H1 (cell line): ENCODE measurements around the gene MEI1. TPM values are rescaled to one million over a fixed set of nuclear protein-coding genes. Genes with fewer than 3 reads are reported as not detected.

Source experiments
- CTCF ChIA-PET: fragments of 300-600 bp; sonication (Branson Sonifier 250); formaldehyde crosslinking; loops from one replicate; lab custom pipeline; 2021; ENCODE audit not compliant: partially characterized antibody; lab: Charles Lee
- POLR2A ChIA-PET: fragments of 300-600 bp; sonication (Branson Sonifier 250); formaldehyde crosslinking; loops from one replicate; lab custom pipeline; 2021; ENCODE audit warnings: inconsistent platforms; ENCODE audit not compliant: partially characterized antibody; lab: Charles Lee
- DNase-seq, 2 experiments: peaks; one replicate each; pipeline versions ENCODE4 v3.0.0 to v3.0.0-alpha.2; 2010 to 2022; ENCODE audit warnings: low spot score in 2 of 2, low read depth in 1 of 2, mixed read lengths in 1 of 2
- FAIRE-seq: peaks from 2 replicates; lab custom pipeline; 2011; peaks lifted over from hg19 to GRCh38; lab: Jason Lieb, UNC
- H2AFZ ChIP-seq: 2 replicates; pipeline ENCODE4 v1.8.1; 2012; ENCODE audit warnings: low read length, inconsistent platforms
- H2AK5ac ChIP-seq: 2 replicates; pipeline ENCODE4 v1.6.1; 2013; ENCODE audit warnings: low read depth, low read length
- H2BK120ac ChIP-seq: replicated peaks from 2 replicates; pipeline ENCODE3; 2013; ENCODE audit warnings: low read depth, low read length, inconsistent platforms
- H2BK12ac ChIP-seq: 2 replicates; pipeline ENCODE4 v1.6.1; 2013; ENCODE audit warnings: low read depth, low read length
- H2BK15ac ChIP-seq: 2 replicates; pipeline ENCODE4 v1.6.1; 2013; ENCODE audit warnings: low read length
- H2BK20ac ChIP-seq: 2 replicates; pipeline ENCODE4 v1.6.1; 2013; ENCODE audit warnings: low read length
- H2BK5ac ChIP-seq: 2 replicates; pipeline ENCODE4 v1.6.1; 2013; ENCODE audit warnings: low read depth, low read length
- H3K14ac ChIP-seq: 2 replicates; pipeline ENCODE4 v1.6.1; 2013; ENCODE audit warnings: inconsistent platforms; ENCODE audit not compliant: insufficient read length
- H3K18ac ChIP-seq: 2 replicates; pipeline ENCODE4 v1.6.1; 2013; ENCODE audit warnings: low read length; ENCODE audit errors: extremely low read depth
- H3K23ac ChIP-seq: 2 replicates; pipeline ENCODE4 v1.6.1; 2013; ENCODE audit warnings: inconsistent platforms; ENCODE audit not compliant: insufficient read length
- H3K23me2 ChIP-seq: 2 replicates; pipeline ENCODE4 v1.6.1; 2013; ENCODE audit warnings: low read depth, low read length
- H3K27ac ChIP-seq: 2 replicates; pipeline ENCODE4 v1.6.1; 2011; ENCODE audit warnings: low read depth, low read length, inconsistent platforms
- H3K27me3 ChIP-seq, 4 experiments: replicated peaks in 1 of 4; 1 replicate in 1 of 4; 2 replicates in 3 of 4; pipeline versions ENCODE4 v1.6.1 to v1.8.1; 2011 to 2013; ENCODE audit warnings: low read length in 3 of 4, mild to moderate bottlenecking in 3 of 4, inconsistent platforms in 2 of 4, mixed read lengths in 2 of 4, moderate library complexity in 1 of 4; ENCODE audit not compliant: control insufficient read depth in 3 of 4, insufficient read depth in 3 of 4; ENCODE audit errors: extremely low read depth in 1 of 4
- H3K36me3 ChIP-seq, 4 experiments: 2 replicates each; pipeline versions ENCODE4 v1.6.1 to v1.8.1; 2011 to 2013; ENCODE audit warnings: mild to moderate bottlenecking in 4 of 4, low read length in 3 of 4, moderate library complexity in 2 of 4, control low read depth in 1 of 4, inconsistent platforms in 1 of 4; ENCODE audit not compliant: insufficient read depth in 4 of 4, control insufficient read depth in 2 of 4
- H3K4ac ChIP-seq: replicated peaks from 2 replicates; pipeline ENCODE3; 2013; ENCODE audit warnings: low read length, low read depth, mixed read lengths, inconsistent platforms; ENCODE audit not compliant: insufficient read length
- H3K4me1 ChIP-seq, 4 experiments: replicated peaks in 1 of 4; 1 replicate in 1 of 4; 2 replicates in 3 of 4; pipeline versions ENCODE4 v1.6.1 to v1.8.1; 2011 to 2013; ENCODE audit warnings: low read length in 3 of 4, inconsistent platforms in 2 of 4, mixed read lengths in 1 of 4; ENCODE audit not compliant: insufficient read depth in 4 of 4, control insufficient read depth in 3 of 4
- H3K4me2 ChIP-seq, 2 experiments: 2 replicates each; pipeline versions ENCODE4 v1.6.1 to v1.8.1; 2011 to 2013; ENCODE audit warnings: low read depth in 2 of 2, low read length in 2 of 2, control low read depth in 1 of 2, inconsistent platforms in 1 of 2, mild to moderate bottlenecking in 1 of 2; ENCODE audit not compliant: insufficient read depth in 1 of 2
- H3K4me3 ChIP-seq, 4 experiments: fragments of 200-600, 300-600 bp in 1 of 4; sonication (generic), shearing (Covaris generic), sonication (Bioruptor Twin) in 1 of 4; 2 replicates each; pipeline versions ENCODE4 v1.5.1 to v1.8.1; 2011 to 2016; ENCODE audit warnings: low read length in 4 of 4, low read depth in 3 of 4, control low read depth in 2 of 4, inconsistent platforms in 2 of 4, mild to moderate bottlenecking in 2 of 4, mixed read lengths in 1 of 4, moderate library complexity in 1 of 4; ENCODE audit not compliant: insufficient read depth in 2 of 4; ENCODE audit errors: extremely low read depth in 1 of 4
- H3K56ac ChIP-seq: replicated peaks from 2 replicates; pipeline ENCODE3; 2013; ENCODE audit warnings: low read depth, mild to moderate bottlenecking, mixed read lengths, low read length, inconsistent platforms; ENCODE audit not compliant: insufficient read length
- H3K79me1 ChIP-seq: 2 replicates; pipeline ENCODE4 v1.6.1; 2013; ENCODE audit warnings: low read depth, low read length, control low read depth
- H3K79me2 ChIP-seq, 2 experiments: 2 replicates each; pipeline versions ENCODE4 v1.6.1 to v1.8.1; 2012 to 2013; ENCODE audit warnings: low read length in 2 of 2, mild to moderate bottlenecking in 2 of 2, inconsistent platforms in 1 of 2; ENCODE audit not compliant: insufficient read depth in 2 of 2, control insufficient read depth in 1 of 2
- H3K9ac ChIP-seq, 4 experiments: replicated peaks in 1 of 4; 1 replicate in 1 of 4; 2 replicates in 3 of 4; pipeline versions ENCODE4 v1.6.1 to v1.8.1; 2011 to 2013; ENCODE audit warnings: low read depth in 3 of 4, low read length in 3 of 4, control low read depth in 2 of 4, mild to moderate bottlenecking in 2 of 4, moderate library complexity in 2 of 4, inconsistent platforms in 1 of 4; ENCODE audit errors: extremely low read depth in 1 of 4
- H3K9me3 ChIP-seq, 2 experiments: 2 replicates each; pipeline versions ENCODE4 v1.6.1 to v1.8.1; 2012 to 2013; ENCODE audit warnings: mild to moderate bottlenecking in 2 of 2, moderate library complexity in 2 of 2, control low read depth in 1 of 2, inconsistent platforms in 1 of 2, low read depth in 1 of 2, low read length in 1 of 2, mixed read lengths in 1 of 2; ENCODE audit not compliant: insufficient read depth in 2 of 2
- H4K20me1 ChIP-seq, 2 experiments: replicated peaks in 1 of 2; 2 replicates each; pipeline versions ENCODE3 to v1.8.1; 2011 to 2013; ENCODE audit warnings: inconsistent platforms in 2 of 2, low read length in 2 of 2, mild to moderate bottlenecking in 1 of 2; ENCODE audit not compliant: insufficient read depth in 2 of 2, control insufficient read depth in 1 of 2
- H4K5ac ChIP-seq: 2 replicates; pipeline ENCODE4 v1.6.1; 2013; ENCODE audit warnings: low read length, low read depth, mixed read lengths, inconsistent platforms; ENCODE audit not compliant: insufficient read length
- H4K8ac ChIP-seq: 2 replicates; pipeline ENCODE4 v1.8.0; 2013; ENCODE audit warnings: mild to moderate bottlenecking, moderate library complexity, low read length, inconsistent platforms; ENCODE audit not compliant: insufficient read depth; ENCODE audit errors: extremely low read depth
- H4K91ac ChIP-seq: replicated peaks from 2 replicates; pipeline ENCODE3; 2013; ENCODE audit warnings: low read length, mixed read lengths, inconsistent platforms; ENCODE audit not compliant: insufficient read length
- ASH2L ChIP-seq: fragments of 200-600, 300-600 bp; sonication (generic); IDR thresholded peaks from one replicate; pipeline ENCODE4 v1.7.1; 2017; ENCODE audit warnings: low read length
- CHD2 ChIP-seq: IDR thresholded peaks from 2 replicates; pipeline ENCODE4 v1.6.1; 2012; ENCODE audit warnings: low read length, improper control_type of control experiment
- CREB1 ChIP-seq: IDR thresholded peaks from 2 replicates; pipeline ENCODE4 v1.6.1; 2012; ENCODE audit warnings: inconsistent platforms
- CTBP2 ChIP-seq: IDR thresholded peaks from 2 replicates; pipeline ENCODE4 v1.7.0; 2011; ENCODE audit warnings: borderline replicate concordance, mild to moderate bottlenecking, moderate library complexity, mixed read lengths, low read length; ENCODE audit not compliant: insufficient read depth, insufficient read length
- EGR1 ChIP-seq: IDR thresholded peaks from 2 replicates; pipeline ENCODE4 v1.6.1; 2011; ENCODE audit warnings: low read depth, low read length, borderline replicate concordance
- EP300 ChIP-seq, 2 experiments: IDR thresholded peaks; 1 replicate in 1 of 2; 2 replicates in 1 of 2; pipeline ENCODE4 v1.6.1; 2011 to 2012; ENCODE audit warnings: low read depth in 2 of 2, low read length in 2 of 2, mild to moderate bottlenecking in 2 of 2, borderline replicate concordance in 1 of 2, inconsistent platforms in 1 of 2, moderate library complexity in 1 of 2
- JUN ChIP-seq: IDR thresholded peaks from 2 replicates; pipeline ENCODE4 v1.6.1; 2011; ENCODE audit warnings: low read depth, mild to moderate bottlenecking, improper control_type of control experiment, low read length
- JUND ChIP-seq: IDR thresholded peaks from 2 replicates; pipeline ENCODE4 v1.6.1; 2011; ENCODE audit warnings: mild to moderate bottlenecking, improper control_type of control experiment, low read length
- MAFK ChIP-seq: IDR thresholded peaks from 2 replicates; pipeline ENCODE4 v1.6.1; 2012; ENCODE audit warnings: low read depth, mild to moderate bottlenecking, improper control_type of control experiment, low read length
- NRF1 ChIP-seq: IDR thresholded peaks from 2 replicates; pipeline ENCODE4 v1.6.1; 2011; ENCODE audit warnings: mild to moderate bottlenecking, low read depth, low read length, improper control_type of control experiment
- POLR2A ChIP-seq, 2 experiments: IDR thresholded peaks; 1 replicate in 1 of 2; 2 replicates in 1 of 2; pipeline ENCODE4 v1.6.1; 2011; ENCODE audit warnings: low read depth in 2 of 2, low read length in 2 of 2, mild to moderate bottlenecking in 2 of 2; ENCODE audit errors: control extremely low read depth in 1 of 2
- POLR2AphosphoS5 ChIP-seq: IDR thresholded peaks from 2 replicates; pipeline ENCODE4 v1.6.1; 2011; ENCODE audit warnings: low read depth, low read length
- SP2 ChIP-seq: IDR thresholded peaks from 2 replicates; pipeline ENCODE4 v1.6.1; 2012; ENCODE audit warnings: mild to moderate bottlenecking, low read length, inconsistent platforms
- TCF12 ChIP-seq: IDR thresholded peaks from 2 replicates; pipeline ENCODE4 v1.6.1; 2011; ENCODE audit warnings: low read depth, mild to moderate bottlenecking, low read length
- USF2 ChIP-seq: IDR thresholded peaks from 2 replicates; pipeline ENCODE4 v1.6.1; 2011; ENCODE audit warnings: low read length, improper control_type of control experiment
- WGBS, 2 experiments: shearing (Covaris generic) in 1 of 2; methylation state at CpG; one replicate each; pipeline versions ENCODE4 v1.1.6 to v1.1.7; 2013 to 2015; ENCODE audit warnings: low lambda C conversion rate in 2 of 2, mixed read lengths in 2 of 2, inconsistent platforms in 1 of 2, low coverage in 1 of 2, missing lambda C conversion rate in 1 of 2; ENCODE audit not compliant: insufficient replicate concordance in 2 of 2, insufficient coverage in 1 of 2, insufficient read length in 1 of 2; ENCODE audit errors: extremely low coverage in 1 of 2, missing lambda C conversion rate in 1 of 2; 5-methylcytosine and 5-hydroxymethylcytosine counted together
- polyA plus RNA-seq, 7 experiments: library from polyadenylated mRNA; depleted of rRNA in 3 of 7; stranded (reverse) in 5 of 7; unstranded in 2 of 7; fragments of >200 nt in 5 of 7; fragments of 200-250 nt in 2 of 7; gene quantifications; 1 replicate in 5 of 7; 2 replicates in 1 of 7; 4 replicates in 1 of 7; pipeline versions ENCODE4 v1.2.1 to v1.2.3, GENCODE V29; 2011 to 2013; ENCODE audit warnings: missing spikeins in 2 of 7, mixed read lengths in 2 of 7
- total RNA-seq: library from RNA; stranded (reverse); fragmentation: NEBNext Ultra II Directional; extraction: Animal tissue kit (Norgen Biotek cat#: 25700); gene quantifications from 2 replicates; pipeline ENCODE4 v1.2.1, GENCODE V29; 2021

MEI1 gene
- total and polyA plus RNA-seq, 2 of the 8 experiments (the other 6 are each of a cell fraction or from before 2014, with no cell fraction given) = 0.27 to 0.54 TPM

GRCh38 chr22:41683616-41684015 is 15.7 kb upstream of the MEI1 start:
- Histone ChIP-seq H3K23me2 (peaks cover 9% of the 10 kb centered on the region), H2BK120ac (no peak overlapping the region), H3K79me1 (peaks cover 6% of the 10 kb centered on the region; the same call in 1 of the 2 replicates), H4K20me1 (peaks cover 0 to 11% of the 10 kb centered on the region in 2 experiments), H3K4me2 (no peak overlapping the region; a peak in 1 of 4 replicates), H4K5ac (no peak overlapping the region), H3K14ac (no peak overlapping the region), H3K4me1 (peaks cover 0 to 3% (median 2%) of the 10 kb centered on the region in 4 experiments; a peak in 5 of 7 replicates), H2BK12ac (no peak overlapping the region), H2AFZ (no peak overlapping the region), H4K91ac (no peak overlapping the region), H2BK15ac (no peak overlapping the region), H3K9me3 (no peaks in the 10 kb centered on the region), H3K18ac (no peak overlapping the region), H3K79me2 (peaks cover 15 to 85% of the 10 kb centered on the region in 2 experiments), H3K4me3 (no peak overlapping the region), H2AK5ac (no peak overlapping the region), H3K27me3 (no peaks in the 10 kb centered on the region), H3K36me3 (peaks cover under 1 to 20% (median 11%) of the 10 kb centered on the region in 4 experiments; a peak in 7 of 8 replicates), H3K4ac (no peak overlapping the region), H3K56ac (no peak overlapping the region), H4K8ac (no peak overlapping the region), H2BK5ac (no peak overlapping the region), H3K27ac (no peak overlapping the region), H3K23ac (no peak overlapping the region), H2BK20ac (no peak overlapping the region), H3K9ac (no peak overlapping the region)
- 86% methylated on average over 3 of the region's 3 CpGs; no CpG with 5 or more reads in 1 of the 2 experiments for WGBS, 2 experiments
- no peak for DNase-seq
- ChIA-PET CTCF (interaction anchor here (0.6 to 2.2 kb wide), 4 partner anchors 9 to 239 kb away, joined by 3 to 8 read pairs (median 4); no protein-coding TSS in a partner anchor), POLR2A (no interaction called here)
- no peak for FAIRE-seq
- TF ChIP-seq JUND (no peak), NRF1 (no peak), POLR2A (IDR thresholded peaks at IDR 0.05; ENCODE audit: control extremely low read depth in 1 of 2, low read depth in 2 of 2, low read length in 2 of 2) (no peak), CREB1 (no peak), CHD2 (no peak), ASH2L (no peak), SP2 (no peak), POLR2AphosphoS5 (no peak), USF2 (no peak), MAFK (no peak), TCF12 (no peak), EGR1 (no peak), EP300 (IDR thresholded peaks at IDR 0.05; ENCODE audit: borderline replicate concordance in 1 of 2, low read depth in 2 of 2, low read length in 2 of 2) (no peak), CTBP2 (no peak), JUN (no peak)
